Activated CD4-positive, CD25-positive, alpha-beta regulatory T cell treated with anti-CD3 and anti-CD28 coated beads, Interleukin-2, amount 50 U/mL, for 16 hours (primary cell): ENCODE measurements around the gene SRGAP1.
"Not testable (repeated sequence)": the region's sequence is repeated elsewhere in the genome, so short reads cannot be mapped to it uniquely, and the experiment has no call there.

Experiments
- DNase-seq: peaks from one replicate; pipeline ENCODE4 v3.0.0-alpha.2; 2020; ENCODE audit warnings: low read depth, low spot score

SRGAP1 gene

DNA sequence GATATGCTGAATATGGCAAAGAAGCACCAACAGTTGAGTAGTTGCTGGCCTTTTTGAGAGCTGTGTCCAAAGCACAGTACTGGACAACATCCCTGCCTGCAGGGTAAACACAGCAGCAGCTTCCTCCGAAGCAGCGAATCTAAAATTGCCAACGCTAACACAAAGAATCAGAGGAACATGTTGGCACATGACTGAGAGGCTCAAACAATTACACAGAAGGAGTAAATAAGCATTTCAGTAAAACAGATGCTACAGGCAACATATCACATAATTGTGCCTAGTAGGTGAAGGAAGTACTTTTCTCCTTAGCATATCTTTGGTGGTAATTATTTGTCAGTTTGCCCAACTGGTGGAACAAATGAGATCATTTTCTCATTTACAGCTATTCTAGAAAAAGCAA, 325.5 kb downstream of the SRGAP1 start:
- DNase-seq, result no peak

DNA sequence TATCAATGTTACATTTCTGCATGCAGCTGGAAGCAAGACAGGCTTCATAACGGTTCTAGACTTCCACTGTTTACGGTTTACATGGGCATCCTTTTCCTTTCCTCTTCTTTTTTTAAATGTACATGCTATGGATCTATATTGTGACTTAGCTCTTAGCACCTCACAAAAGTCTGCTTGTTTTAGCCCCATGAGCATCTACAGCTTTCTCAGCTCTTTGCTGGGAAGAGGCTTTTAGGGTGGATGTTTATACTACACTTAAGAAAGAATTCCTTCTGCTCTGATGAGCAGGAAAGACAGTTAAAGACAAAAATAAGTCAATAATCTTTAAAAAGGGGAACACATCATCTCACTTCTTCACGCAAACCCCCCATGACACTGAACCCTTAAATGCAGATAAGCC, 326.2 kb downstream of the SRGAP1 start:
- no peak for DNase-seq

DNA sequence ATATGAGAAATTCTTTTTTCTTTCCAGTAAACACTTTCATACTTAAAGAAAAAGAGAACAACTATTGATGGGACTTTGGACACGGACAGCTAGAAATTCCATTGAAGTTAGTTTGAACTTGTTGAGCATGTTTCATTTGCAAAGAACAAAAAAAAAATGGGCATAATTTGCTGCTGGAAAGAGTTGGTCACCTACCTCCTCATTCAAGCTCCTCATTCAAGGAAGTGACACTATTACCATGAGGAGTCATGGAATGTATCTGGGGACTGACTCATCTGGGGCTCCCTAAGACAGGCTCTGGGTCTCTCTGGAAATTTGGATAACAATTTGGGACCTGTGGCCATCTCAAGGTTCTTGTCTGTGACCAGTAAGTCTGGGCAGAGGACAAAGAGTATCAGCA, 327.2 kb downstream of the SRGAP1 start:
- no peak for DNase-seq

DNA sequence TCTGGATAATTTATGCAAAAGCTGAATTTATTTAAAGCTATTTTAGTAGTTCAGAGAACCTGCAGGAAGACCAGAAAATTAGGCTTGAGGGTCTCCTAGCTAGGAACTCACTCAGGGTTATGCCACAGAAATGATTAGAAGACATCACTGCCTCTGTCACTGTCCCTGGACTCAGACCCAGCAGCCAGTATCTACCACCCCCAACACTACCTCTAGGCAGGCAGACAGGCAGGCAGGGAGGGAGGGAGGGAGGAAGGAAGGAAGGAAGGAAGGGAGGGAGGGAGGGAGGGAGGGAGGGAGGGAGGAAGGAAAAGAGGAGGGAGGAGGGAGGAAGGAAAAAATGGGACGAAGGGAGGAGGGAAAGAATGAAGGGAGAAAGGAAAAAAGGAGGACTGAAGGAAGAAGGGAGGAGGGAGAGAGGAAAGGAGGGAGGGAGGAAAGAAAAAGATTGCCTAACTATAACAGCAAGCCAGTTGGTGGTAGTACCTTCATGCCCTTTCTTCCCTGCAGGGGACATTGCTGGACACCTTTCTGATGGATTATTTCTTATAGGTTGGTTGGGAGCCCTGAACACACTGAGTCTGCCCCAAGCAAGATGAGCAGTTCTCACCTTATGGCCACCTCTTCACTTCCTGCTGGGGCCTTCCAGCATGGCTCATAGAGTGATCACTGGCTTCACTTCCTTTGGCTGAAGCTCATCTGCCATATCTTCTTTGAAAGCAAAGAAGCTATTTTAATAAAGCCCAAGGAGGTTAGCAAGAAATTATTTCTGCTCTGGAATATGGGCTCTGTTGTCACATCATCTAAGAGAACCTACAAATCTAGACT, 327.9 kb downstream of the SRGAP1 start:
- no peak for DNase-seq

DNA sequence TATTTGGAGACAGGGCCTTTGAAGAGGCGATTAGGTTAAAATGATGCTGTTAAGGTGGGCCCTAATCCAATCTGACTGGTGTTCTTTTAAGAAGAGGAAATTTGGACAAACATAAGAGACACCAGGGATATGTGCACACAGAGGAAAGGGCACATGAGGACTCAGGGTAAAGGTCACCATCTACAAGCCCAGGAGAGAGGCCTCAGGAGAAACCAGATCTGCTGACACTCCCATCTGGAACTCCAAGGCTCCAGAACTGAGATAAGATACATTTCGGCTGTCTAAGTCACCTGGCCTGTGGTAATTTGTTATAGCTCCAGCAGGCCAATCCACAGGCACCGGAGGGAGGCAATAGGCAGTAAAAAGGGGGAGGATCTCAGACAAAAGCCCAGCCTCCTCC, 329.0 kb downstream of the SRGAP1 start:
- no peak for DNase-seq

DNA sequence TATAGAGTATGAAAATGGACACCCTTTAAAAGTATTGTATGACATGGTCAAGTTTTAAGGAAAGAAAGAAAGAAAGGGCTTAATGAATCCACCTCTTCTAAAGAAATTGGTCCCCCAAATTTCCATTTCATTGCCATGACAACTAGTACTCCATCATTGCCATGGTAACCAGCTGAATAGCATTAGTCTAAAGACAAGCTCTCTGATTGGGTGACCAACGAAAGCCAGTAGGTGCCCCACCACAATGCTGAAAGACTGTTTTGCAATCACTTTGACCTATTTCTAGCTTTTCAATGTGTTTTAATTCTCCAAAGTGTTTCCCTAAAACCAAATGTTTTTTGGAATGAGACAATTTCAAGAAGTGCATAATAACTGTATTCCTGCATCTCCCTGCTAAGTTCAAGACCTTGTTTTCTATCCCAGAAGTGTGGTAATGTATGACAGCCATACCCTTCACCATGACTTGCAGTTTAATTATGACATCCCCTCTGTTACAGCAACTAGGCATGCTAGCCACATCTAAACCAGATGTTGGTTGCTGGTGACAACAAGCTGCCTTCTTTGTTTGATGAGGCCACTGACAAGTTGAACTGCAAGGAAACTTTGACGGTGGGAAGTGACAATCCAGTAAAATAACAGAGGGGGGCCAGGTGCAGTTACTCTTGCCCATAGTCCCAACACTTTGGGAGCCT, 330.9 kb downstream of the SRGAP1 start:
- no peak for DNase-seq

DNA sequence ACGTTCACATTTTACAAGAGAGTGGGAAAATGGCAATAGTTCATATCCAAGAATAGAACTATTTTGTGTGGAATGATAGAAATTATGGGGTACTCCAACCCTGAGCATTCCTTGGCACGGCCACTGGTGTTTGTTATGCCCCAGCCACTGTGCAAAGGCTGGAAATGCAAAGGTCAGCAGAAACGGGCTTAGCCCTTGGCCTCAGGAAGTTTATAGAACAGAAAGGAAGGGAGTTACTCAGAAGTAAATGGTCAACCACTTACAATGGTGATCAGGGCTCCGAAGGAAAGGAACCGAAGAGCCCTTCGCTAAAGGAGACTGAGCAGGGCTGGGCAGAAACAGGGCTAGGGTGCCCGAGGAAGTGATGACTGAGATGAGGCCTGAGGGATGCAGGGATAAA, 332.5 kb downstream of the SRGAP1 start:
- DNase-seq, result no peak

DNA sequence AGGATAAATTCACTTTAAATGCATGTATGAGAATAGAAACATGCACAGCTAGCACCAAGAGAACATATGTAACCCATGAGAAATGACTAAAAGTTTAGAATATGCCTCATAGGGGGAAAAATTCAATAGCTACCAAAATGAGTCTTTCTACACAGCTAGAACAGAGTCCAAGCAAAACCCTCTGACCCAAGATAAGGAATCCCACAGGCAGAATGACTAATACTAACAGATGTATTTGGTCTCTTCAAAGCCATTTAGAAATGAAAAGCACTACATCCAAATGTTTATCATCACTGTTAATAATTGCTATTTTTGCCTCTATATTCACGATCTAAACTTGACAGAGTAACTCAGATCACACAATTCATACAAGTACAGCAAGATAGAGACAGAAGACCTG, 333.6 kb downstream of the SRGAP1 start:
- no peak for DNase-seq

DNA sequence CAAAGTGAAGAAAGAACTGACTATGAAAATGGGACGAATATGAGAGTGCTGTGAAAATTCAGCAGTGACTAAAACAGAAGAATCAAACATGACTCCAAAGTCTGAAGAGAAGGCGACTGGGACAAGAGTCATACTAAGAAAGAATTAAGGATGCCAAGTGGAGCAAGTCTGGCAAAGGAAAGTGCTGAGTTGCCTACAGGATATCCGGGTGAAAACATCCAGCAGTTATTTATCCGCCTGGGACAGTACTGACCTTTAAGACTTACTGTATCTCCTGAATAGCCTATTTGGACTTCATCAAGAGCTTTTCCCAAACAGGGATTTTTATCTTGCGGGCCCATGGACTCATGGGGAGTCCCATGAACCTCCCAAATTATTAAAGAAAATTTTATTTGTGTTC, 336.5 kb downstream of the SRGAP1 start:
- DNase-seq, result no peak

DNA sequence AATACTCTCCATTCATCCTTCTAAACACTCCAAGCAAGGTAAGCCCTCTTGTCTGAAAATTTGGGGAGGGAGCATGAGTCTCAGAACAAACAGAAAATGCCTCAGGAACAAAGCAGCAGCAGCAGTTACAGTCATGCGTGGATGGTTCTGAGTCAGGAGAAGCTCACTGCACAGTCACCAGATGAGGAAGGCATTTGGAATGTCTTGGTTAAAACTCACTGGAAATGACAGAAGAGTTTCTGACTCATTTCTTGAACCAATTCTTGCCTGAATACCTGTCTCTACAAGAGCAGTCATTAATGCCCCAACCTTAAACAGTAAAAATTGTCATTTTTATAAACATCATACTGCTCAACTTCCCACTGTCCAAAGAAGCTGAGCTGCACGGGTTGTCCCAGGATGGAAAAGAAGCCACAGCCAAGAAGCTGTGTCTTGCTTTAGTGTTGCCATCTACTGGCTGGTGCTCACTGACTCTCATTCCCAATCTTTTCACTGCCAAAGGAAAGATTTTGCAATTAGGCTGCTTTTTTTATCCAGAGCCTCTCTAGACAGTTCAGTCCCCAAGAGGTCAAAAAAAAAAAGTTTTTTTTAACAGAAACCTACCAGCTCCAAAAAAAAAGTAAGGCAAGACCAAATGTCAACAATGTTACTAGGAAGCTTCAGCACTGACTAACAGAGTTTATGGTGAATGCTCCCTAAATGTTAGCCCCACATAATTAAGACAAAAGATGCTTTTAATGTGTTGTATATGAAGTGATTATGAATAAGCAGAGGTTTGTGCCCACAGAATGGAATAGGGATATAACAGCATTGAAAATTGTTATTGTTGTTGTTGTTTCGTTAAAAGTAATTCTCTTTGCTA, 337.2 kb downstream of the SRGAP1 start:
- no peak for DNase-seq

DNA sequence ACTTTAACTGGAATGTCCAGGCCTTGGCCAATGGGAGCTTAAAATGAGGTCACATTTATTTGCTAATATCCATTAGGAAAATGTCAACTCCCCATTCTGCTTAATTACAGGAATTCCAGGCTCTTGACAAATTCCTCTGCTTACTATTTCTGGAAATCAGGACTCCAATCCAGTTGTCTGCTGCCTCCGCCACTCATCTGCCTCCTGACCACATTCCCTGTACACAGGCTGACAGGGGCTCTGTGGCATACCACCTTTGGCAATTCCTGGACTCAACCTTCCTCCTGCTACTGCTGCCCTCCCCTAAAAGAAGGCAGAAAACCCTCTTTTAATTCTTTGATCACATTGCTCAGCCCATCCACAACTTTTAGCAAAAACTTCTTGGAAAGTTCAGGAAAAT, 339.7 kb downstream of the SRGAP1 start:
- DNase-seq, result no peak

DNA sequence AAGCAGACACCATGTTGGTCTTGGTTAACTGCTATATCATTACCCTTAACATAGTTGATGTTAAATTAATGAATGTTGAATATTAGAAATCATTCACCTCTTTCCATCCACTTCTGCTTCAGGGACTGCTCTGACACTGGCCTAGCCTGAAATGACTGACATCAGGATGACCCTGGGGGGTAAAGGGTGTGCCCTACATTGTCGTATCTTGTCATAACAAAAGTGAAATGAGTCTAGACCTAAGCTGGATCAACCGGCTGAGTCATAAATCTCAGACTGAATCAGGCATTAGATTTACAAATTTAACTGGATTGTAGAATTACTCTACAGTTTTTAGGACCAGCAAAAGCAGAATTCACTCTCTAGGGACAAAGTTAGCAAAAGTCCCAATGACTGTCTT, 342.3 kb downstream of the SRGAP1 start:
- no peak for DNase-seq

DNA sequence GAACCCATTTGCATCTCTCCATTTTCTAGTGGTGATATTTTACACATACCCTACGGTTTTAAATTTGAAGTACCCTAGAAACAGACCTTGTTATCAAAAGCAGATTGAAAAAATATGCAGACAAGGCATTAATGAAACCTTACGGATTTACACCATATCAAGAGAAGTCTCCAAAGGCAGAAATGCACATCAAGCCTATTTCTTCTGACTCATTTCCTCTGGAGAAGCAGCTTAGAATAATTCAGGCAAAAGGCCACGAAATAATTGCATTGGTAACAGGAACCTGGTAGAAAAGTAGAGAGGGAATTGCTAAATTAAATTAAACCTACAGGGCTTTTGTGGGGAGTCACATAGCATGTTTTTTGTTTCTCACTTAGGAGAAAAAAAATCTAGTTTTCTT, 342.9 kb downstream of the SRGAP1 start:
- DNase-seq, result no peak

DNA sequence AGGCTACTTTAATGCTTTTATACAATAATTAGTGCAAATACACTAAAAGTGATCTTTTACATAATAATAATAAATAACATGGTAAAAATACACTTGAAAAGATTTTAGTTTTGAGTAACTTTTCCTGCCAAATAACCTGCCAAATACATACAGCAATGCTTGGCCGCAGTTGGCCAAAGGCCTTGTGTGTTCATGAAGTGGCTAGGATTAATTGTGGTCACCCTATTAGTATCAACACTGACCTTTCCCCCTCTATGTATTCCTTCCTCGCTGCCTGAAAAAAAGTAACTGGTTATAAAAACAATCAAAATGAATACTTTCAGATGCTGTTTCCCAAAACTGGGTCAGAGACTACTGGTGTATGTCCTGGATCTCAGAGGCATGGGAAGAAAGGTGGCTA, 343.3 kb downstream of the SRGAP1 start:
- DNase-seq, result no peak

DNA sequence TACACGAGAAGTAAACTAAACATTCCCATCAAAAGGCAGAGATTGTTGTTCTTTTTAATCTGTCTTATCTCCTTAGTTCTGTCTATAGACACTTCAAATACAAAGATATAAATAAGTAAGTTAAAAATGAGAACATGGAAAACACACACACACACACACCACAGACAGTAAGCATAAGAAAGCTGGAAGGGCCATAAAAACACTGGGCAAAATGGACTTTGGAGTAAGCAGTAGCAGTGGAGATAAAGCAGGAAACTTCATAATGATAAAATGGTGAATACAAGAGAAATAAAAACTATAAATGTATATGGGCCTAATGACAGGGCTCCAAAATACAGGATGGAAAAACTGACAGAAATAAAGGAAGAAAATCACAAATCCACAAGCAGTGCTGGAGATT, 345.0 kb downstream of the SRGAP1 start:
- no peak for DNase-seq

DNA sequence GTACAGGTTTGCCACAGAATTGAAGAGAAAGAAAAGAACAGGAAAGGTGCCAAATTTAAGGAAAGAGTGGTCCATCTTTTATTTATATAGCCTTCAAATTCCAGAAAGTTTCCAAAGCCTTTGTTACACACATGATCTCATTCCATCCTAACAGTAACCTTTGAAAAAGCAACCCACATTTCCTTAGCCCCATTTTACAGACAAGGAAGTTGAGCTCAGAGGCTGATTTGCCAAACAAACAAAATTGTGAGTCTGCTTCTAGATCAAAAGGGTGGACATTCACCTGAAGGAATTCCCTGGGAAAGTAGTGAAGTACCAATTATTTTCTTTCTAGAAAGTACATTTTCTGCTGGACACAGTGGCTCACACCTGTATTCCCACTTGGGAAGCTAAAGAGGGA, 345.6 kb downstream of the SRGAP1 start:
- no peak for DNase-seq

DNA sequence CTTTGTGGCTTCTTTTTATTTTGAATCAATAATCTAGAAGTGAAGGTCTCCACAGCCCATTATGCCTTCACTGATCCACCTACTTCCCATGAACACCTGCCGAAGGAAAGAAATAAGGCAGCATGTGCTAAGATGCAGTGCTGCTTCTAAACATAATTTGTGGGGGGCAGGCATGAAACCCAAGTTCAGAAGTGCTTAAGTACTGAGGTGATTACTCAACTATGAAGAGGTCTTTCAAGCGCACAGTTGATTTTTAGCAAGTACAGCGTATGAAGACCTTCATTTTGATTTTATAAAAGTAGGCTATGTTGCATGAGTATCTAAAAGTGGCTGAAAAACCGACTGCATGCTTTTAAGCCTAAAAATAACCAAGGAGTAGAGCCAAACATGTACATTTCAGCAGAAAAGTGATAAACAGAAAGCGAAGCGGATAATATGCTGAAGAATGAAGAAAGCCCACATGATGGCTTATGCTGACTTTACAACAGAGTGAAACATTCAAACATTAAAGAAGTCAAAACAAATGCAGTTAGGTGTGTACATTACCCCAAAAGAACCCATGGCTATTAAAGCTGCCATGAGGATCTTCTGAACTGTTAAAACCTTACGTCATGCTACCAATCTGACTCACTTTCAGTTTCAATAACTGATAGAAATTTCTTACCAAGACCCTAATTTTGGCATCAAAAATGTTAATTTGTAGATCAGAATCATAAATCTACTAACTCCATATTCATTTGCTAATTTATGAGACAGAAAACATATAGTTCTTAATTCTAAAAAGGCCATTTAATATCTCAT, 348.3 kb downstream of the SRGAP1 start:
- DNase-seq, result no peak

DNA sequence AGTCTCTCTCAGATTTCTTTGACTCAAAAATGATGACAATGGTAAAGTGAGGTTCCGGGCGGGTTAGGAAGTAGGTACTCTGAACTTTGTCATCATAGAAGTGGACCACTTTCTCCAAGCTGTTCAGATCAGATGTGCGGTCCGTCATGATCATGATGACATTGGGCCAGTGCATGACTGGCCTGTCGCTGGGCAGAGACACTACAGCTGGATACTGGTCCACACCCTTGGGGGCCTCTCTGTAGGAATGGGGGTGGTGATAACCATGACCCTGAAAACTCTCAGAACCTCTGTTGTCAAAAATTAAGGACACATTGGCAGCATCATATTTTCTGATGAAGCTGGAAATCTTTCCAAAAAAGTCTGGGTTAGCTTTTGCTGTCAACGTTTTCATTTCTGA, 349.4 kb downstream of the SRGAP1 start:
- no peak for DNase-seq

DNA sequence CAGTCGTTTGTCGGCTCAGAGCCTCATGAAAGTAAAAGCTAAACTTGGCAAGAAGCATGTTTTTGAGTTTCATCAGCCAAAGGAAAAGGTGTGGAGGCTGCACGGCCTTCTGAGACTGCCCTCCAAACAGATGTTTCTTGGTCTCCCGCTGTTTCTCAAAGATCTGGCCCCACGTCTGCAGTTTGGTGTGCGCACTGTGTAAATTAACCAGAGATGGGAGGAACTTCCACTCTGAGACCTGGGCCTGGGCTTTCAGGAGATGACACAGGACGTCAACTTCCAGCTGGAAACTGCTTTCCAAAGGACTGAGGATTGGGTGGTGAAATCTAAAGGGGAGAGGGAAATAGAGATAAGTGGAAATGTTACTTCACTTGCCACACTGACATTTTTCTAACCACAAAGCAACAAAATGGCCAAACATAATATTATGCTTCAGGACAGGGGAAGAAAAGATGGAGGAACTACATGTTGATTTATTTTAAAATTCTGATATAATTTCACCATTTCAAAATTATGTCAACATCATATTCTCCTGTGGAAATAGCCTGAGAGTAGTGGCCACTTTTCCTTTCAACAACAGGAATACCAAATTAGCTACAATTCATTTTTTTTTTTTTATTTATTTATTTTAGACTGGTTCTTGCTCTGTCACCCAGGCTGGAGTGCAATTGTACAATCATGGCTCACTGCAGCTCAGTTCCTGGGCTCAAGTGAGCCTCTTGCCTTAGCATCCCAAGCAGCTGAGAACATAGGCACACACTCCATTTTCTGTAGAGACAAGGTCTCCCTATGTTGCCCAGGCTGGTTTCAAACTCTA, 350.0 kb downstream of the SRGAP1 start:
- no peak for DNase-seq

DNA sequence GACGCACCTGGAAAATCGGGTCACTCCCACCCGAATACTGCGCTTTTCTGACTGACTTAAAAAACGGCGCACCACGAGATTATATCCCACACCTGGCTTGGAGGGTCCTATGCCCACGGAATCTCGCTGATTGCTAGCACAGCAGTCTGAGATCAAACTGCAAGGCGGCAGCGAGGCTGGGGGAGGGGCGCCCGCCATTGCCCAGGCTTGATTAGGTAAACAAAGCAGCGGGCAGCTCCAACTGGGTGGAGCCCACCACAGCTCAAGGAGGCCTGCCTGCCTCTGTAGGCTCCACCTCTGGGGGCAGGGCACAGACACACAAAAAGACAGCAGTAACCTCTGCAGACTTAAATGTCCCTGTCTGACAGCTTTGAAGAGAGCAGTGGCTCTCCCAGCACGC, 351.3 kb downstream of the SRGAP1 start:
- DNase-seq, result not testable (repeated sequence)

DNA sequence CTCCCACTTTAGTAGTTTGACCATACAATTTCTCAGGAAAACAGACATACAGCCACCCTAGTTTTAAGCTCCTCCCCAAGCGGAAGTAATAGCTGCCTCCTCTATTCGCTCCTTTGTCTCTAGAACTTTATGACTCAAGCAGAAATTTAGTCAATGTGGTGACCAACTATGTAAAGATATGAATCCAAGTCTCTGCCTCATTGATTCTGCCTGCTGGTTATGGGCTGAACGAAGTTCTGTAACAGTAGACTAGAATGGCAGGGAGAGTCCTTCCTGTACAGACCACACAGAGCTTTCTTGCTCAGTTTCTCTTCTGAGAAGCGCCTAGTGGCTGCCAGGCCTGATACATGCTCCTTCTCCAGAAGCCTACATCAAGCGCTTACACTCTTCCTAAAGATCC, 358.5 kb downstream of the SRGAP1 start:
- no peak for DNase-seq
